Peyer's patch (tissue), 4 donors: ENCODE measurements around the gene CCDC185.

ENCODE experiments used
- POLR2A ChIP-seq, 2 donors: fragments of 450-650 bp; IDR thresholded peaks; one replicate each; pipeline ENCODE4 v1.5.1; 2017; ENCODE audit warnings: antibody characterized with exemption in 2 of 2, mild to moderate bottlenecking in 2 of 2, moderate library complexity in 2 of 2
- TF ChIP-seq, protein P1 (sequence below), 6 experiments: fragments of 450-650 bp in 4 of 6; fragments of 200-600 bp in 2 of 6; sonication (generic) in 1 of 6; IDR thresholded peaks; one replicate each; pipeline ENCODE4 v1.5.1; 2017 to 2019; ENCODE audit warnings: antibody characterized with exemption in 6 of 6, mild to moderate bottlenecking in 3 of 6, moderate library complexity in 1 of 6

DNA sequence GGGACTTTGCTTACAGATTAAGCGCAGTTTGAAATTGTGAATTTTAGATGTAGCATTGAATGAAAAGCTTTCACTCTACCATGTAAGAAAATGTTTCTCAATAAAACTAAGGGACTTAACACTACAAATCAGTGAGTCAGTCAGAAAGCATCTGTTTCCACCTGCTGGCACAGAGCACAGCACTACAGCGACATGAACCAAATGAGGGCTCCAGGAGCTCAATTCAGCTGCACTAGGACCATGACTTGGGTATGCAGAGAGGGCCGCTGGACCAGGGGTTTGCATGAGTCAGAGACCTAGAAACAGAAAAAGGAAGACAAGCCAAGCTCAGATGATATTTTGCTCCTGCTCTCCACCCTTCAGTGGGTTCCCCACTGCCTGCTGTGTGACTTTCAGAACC, 34.4 kb upstream of the CCDC185 start:
- TF ChIP-seq, protein P1, sequence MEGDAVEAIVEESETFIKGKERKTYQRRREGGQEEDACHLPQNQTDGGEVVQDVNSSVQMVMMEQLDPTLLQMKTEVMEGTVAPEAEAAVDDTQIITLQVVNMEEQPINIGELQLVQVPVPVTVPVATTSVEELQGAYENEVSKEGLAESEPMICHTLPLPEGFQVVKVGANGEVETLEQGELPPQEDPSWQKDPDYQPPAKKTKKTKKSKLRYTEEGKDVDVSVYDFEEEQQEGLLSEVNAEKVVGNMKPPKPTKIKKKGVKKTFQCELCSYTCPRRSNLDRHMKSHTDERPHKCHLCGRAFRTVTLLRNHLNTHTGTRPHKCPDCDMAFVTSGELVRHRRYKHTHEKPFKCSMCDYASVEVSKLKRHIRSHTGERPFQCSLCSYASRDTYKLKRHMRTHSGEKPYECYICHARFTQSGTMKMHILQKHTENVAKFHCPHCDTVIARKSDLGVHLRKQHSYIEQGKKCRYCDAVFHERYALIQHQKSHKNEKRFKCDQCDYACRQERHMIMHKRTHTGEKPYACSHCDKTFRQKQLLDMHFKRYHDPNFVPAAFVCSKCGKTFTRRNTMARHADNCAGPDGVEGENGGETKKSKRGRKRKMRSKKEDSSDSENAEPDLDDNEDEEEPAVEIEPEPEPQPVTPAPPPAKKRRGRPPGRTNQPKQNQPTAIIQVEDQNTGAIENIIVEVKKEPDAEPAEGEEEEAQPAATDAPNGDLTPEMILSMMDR (IDR thresholded peaks at IDR 0.05) = no peak
- TF ChIP-seq POLR2A (IDR thresholded peaks at IDR 0.05) = no peak
